KMS-11 (cell line): Measurements from ENCODE around the gene ARHGAP19.
A peak's percentile ranks its signal among the peaks of the same experiment; 100 is the strongest.

ENCODE experiments used
- H2AFZ ChIP-seq: fragments of 200-600 bp; sonication (generic); 2 replicates; pipeline ENCODE4 v1.6.1; 2016; ENCODE audit warnings: antibody characterized with exemption, mixed run types, low read depth
- H3K27ac ChIP-seq: fragments of 200-600 bp; sonication (generic); 2 replicates; pipeline ENCODE4 v1.6.1; 2016; ENCODE audit warnings: mild to moderate bottlenecking, mixed run types
- H3K27me3 ChIP-seq: fragments of 200-600 bp; sonication (generic); 2 replicates; pipeline ENCODE4 v1.6.1; 2017; ENCODE audit warnings: mild to moderate bottlenecking, low read depth, mixed run types, moderate library complexity; ENCODE audit not compliant: insufficient read depth
- H3K36me3 ChIP-seq: fragments of 200-600 bp; sonication (generic); 2 replicates; pipeline ENCODE4 v1.6.1; 2017; ENCODE audit warnings: mild to moderate bottlenecking, mixed run types; ENCODE audit not compliant: insufficient read depth
- H3K4me1 ChIP-seq: fragments of 200-600 bp; sonication (generic); 2 replicates; pipeline ENCODE4 v1.6.1; 2016; ENCODE audit warnings: mild to moderate bottlenecking, low read depth, mixed run types; ENCODE audit not compliant: poor library complexity, severe bottlenecking
- H3K4me2 ChIP-seq: fragments of 200-600 bp; sonication (generic); 2 replicates; pipeline ENCODE4 v1.7.0; 2016; ENCODE audit warnings: mild to moderate bottlenecking, mixed run types
- H3K4me3 ChIP-seq: fragments of 200-600 bp; sonication (generic); IDR thresholded peaks from 2 replicates; pipeline ENCODE4 v1.6.1; 2017; ENCODE audit warnings: low read depth, low read length, mixed read lengths; ENCODE audit not compliant: insufficient read depth
- H3K79me2 ChIP-seq: fragments of 200-600 bp; sonication (generic); 2 replicates; pipeline ENCODE4 v1.6.1; 2016; ENCODE audit warnings: low read depth, mixed run types; ENCODE audit not compliant: insufficient read depth
- H3K9ac ChIP-seq: fragments of 200-600 bp; sonication (generic); 2 replicates; pipeline ENCODE4 v1.6.1; 2016; ENCODE audit warnings: mild to moderate bottlenecking, mixed run types
- H4K20me1 ChIP-seq: fragments of 200-600 bp; sonication (generic); 2 replicates; pipeline ENCODE4 v1.6.1; 2016; ENCODE audit warnings: mild to moderate bottlenecking, mixed run types; ENCODE audit not compliant: insufficient read depth
- CTCF ChIP-seq: fragments of 200-600 bp; sonication (generic); conservative IDR thresholded peaks from 2 replicates; pipeline ENCODE4 v1.6.1; 2017; ENCODE audit warnings: low read depth, mild to moderate bottlenecking, antibody characterized with exemption, low read length, moderate library complexity, mixed read lengths

The ARHGAP19 gene

GRCh38 chr10:97319671-97320479, 27.4 kb upstream of the ARHGAP19 start:
- Histone ChIP-seq H3K4me2 (peak overlapping the region; percentile 99), H3K4me3 (no peak overlapping the region), H3K27me3 (no peaks in the 10 kb centered on the region), H3K36me3 (no peaks in the 10 kb centered on the region), H3K79me2 (no peaks in the 10 kb centered on the region), H4K20me1 (no peaks in the 10 kb centered on the region), H3K9ac (peak overlapping the region; percentile 58; the same call in 1 of the 2 replicates), H3K27ac (peak overlapping the region; percentile 58), H3K4me1 (peaks cover 15% of the 10 kb centered on the region), H2AFZ (peak overlapping the region; percentile 74)
- peak; percentile 23 for TF ChIP-seq CTCF

GRCh38 chr10:97318772-97319651, 26.6 kb upstream of the ARHGAP19 start, which contains the start of gene FRAT1:
Gene FRAT1 (plus strand): TSS chr10:97319271. CDS start chr10:97319454, 183 bp downstream.
- no peaks in the 10 kb centered on the region for H3K27me3 ChIP-seq
- H3K4me3 ChIP-seq, result no peak within 1 kb of the TSS
- no peak for TF ChIP-seq CTCF
- H3K79me2 ChIP-seq, result no peaks in the 10 kb centered on the region
- H3K27ac ChIP-seq, result peak within 1 kb of the TSS; percentile 79
- H3K36me3 ChIP-seq, result no peaks in the 10 kb centered on the region
- H2AFZ ChIP-seq, result peak within 1 kb of the TSS; percentile 74
- peaks cover 15% of the 10 kb centered on the region for H3K4me1 ChIP-seq
- peak within 1 kb of the TSS; percentile 99 for H3K4me2 ChIP-seq
- peak within 1 kb of the TSS; percentile 85; the same call in 1 of the 2 replicates for H3K9ac ChIP-seq
- H4K20me1 ChIP-seq, result no peaks in the 10 kb centered on the region

GRCh38 chr10:97314671-97315070, 22.2 kb upstream of the ARHGAP19 start:
- Histone ChIP-seq H2AFZ (no peak overlapping the region), H3K79me2 (no peaks in the 10 kb centered on the region), H3K27me3 (no peaks in the 10 kb centered on the region), H3K27ac (no peak overlapping the region), H3K4me2 (no peak overlapping the region), H3K9ac (no peak overlapping the region), H3K4me1 (peaks cover 10% of the 10 kb centered on the region), H3K36me3 (no peaks in the 10 kb centered on the region), H3K4me3 (no peak overlapping the region), H4K20me1 (no peaks in the 10 kb centered on the region)
- no peak for TF ChIP-seq CTCF

GRCh38 chr10:97312897-97313296, 20.5 kb upstream of the ARHGAP19 start:
- no peak overlapping the region for H3K9ac ChIP-seq
- H3K4me1 ChIP-seq, result peaks cover 10% of the 10 kb centered on the region
- H2AFZ ChIP-seq, result no peak overlapping the region
- TF ChIP-seq CTCF, result no peak
- no peaks in the 10 kb centered on the region for H4K20me1 ChIP-seq
- no peaks in the 10 kb centered on the region for H3K36me3 ChIP-seq
- no peaks in the 10 kb centered on the region for H3K27me3 ChIP-seq
- no peak overlapping the region for H3K4me3 ChIP-seq
- H3K79me2 ChIP-seq, result no peaks in the 10 kb centered on the region
- H3K27ac ChIP-seq, result no peak overlapping the region
- peak overlapping the region; percentile 33; the same call in 1 of the 2 replicates for H3K4me2 ChIP-seq
